Panc1 (cell line): ENCODE data around the gene DNER. TPM values are rescaled to one million over a fixed set of nuclear protein-coding genes. Genes with fewer than 3 reads are reported as not detected.

Experiments used
- ATAC-seq: fragments of 200-7000 bp; cut with Tn5 transposase; 2 replicates; pipeline ENCODE4 v1.9.1; 2020; ENCODE audit warnings: mild to moderate bottlenecking, moderate library complexity
- BruUV-seq: library from RNA; stranded (reverse); fragments of 400-500 nt; replicated peaks from 2 replicates; lab custom pipeline; 2021; lab: Mats Ljungman, UMichigan
- CTCF ChIA-PET: fragments of 300-600 bp; sonication (Branson Sonifier 250); formaldehyde crosslinking; loops from one replicate; lab custom pipeline; 2022; ENCODE audit warnings: antibody characterized with exemption; lab: Charles Lee
- POLR2A ChIA-PET: fragments of 300-600 bp; sonication (Branson Sonifier 250); formaldehyde crosslinking; loops from one replicate; lab custom pipeline; 2022; ENCODE audit warnings: antibody characterized with exemption; lab: Charles Lee
- DNase-seq: peaks from one replicate; pipeline ENCODE4 v3.0.0-alpha.2; 2010; ENCODE audit warnings: low read depth, low spot score
- H3K27ac ChIP-seq: 2 replicates; pipeline ENCODE4 v1.5.1; 2011; ENCODE audit warnings: mild to moderate bottlenecking, low read length, inconsistent platforms
- H3K27me3 ChIP-seq: fragments of 200-500 bp; sonication (Bioruptor generic); 2 replicates; pipeline ENCODE4 v1.6.0; 2014; ENCODE audit warnings: low read length, inconsistent platforms; ENCODE audit not compliant: control insufficient read depth, insufficient read depth
- H3K36me3 ChIP-seq: fragments of 200-500 bp; sonication (Bioruptor generic); 2 replicates; pipeline ENCODE4 v1.5.1; 2014; ENCODE audit warnings: inconsistent platforms, mild to moderate bottlenecking, low read length, moderate library complexity; ENCODE audit not compliant: control insufficient read depth, insufficient read depth
- H3K4me1 ChIP-seq: 2 replicates; pipeline ENCODE4 v1.5.1; 2011; ENCODE audit warnings: inconsistent platforms, mild to moderate bottlenecking, low read length, moderate library complexity; ENCODE audit not compliant: control insufficient read depth, insufficient read depth
- H3K4me3 ChIP-seq, 2 experiments: 2 replicates each; pipeline ENCODE4 v1.5.1; 2011 to 2012; ENCODE audit warnings: low read depth in 2 of 2, low read length in 2 of 2, mild to moderate bottlenecking in 2 of 2, inconsistent platforms in 1 of 2, moderate library complexity in 1 of 2
- H3K9me3 ChIP-seq: fragments of 200-500 bp; sonication (Bioruptor generic); 2 replicates; pipeline ENCODE4 v1.5.1; 2014; ENCODE audit warnings: low read depth, mild to moderate bottlenecking, inconsistent platforms, low read length, moderate library complexity; ENCODE audit not compliant: control insufficient read depth, insufficient read depth
- POLR2AphosphoS5 ChIP-seq: IDR thresholded peaks from 2 replicates; pipeline ENCODE4 v1.6.1; 2012; ENCODE audit warnings: mild to moderate bottlenecking, low read depth, low read length, moderate library complexity
- SIN3A ChIP-seq: IDR thresholded peaks from 2 replicates; pipeline ENCODE4 v1.6.1; 2012; ENCODE audit warnings: low read depth, mild to moderate bottlenecking, low read length, moderate library complexity, borderline replicate concordance; ENCODE audit not compliant: insufficient read depth
- TCF7L2 ChIP-seq: IDR thresholded peaks from 2 replicates; pipeline ENCODE4 v1.6.1; 2011; ENCODE audit warnings: mild to moderate bottlenecking, low read depth, low read length, inconsistent platforms
- in situ Hi-C: cut with HindIII; loops from 2 replicates; pipeline ENCODE4 v1.10.0; 2016; ENCODE audit warnings: low sequenced_read_pairs, low pct_unique_long_range_greater_than_20kb
- intact Hi-C: fragments of 100-400 bp; cut with micrococcal nuclease; formaldehyde crosslinking; loops from one replicate; pipeline ENCODE4 v1.10.0; 2022; ENCODE audit not compliant: unreplicated experiment
- total RNA-seq: library from RNA; stranded (reverse); gene quantifications from one replicate; pipeline ENCODE4 v1.2.1, GENCODE V29; 2021; ENCODE audit not compliant: unreplicated experiment
- TF ChIP-seq, protein P1 (sequence below), 2 experiments: IDR thresholded peaks; 2 replicates each; pipeline ENCODE4 v1.6.1; 2011 to 2012; ENCODE audit warnings: low read depth in 2 of 2, control low read depth in 1 of 2, low read length in 1 of 2, mild to moderate bottlenecking in 1 of 2, moderate library complexity in 1 of 2; ENCODE audit not compliant: insufficient read depth in 1 of 2
- TF ChIP-seq, protein P2 (sequence below): fragments of 450-650 bp; IDR thresholded peaks from 2 replicates; pipeline ENCODE4 v1.5.1; 2017; ENCODE audit warnings: mild to moderate bottlenecking

The DNER gene
- total RNA-seq, 1 experiment from 2014 or later: 0.31 TPM

DNA sequence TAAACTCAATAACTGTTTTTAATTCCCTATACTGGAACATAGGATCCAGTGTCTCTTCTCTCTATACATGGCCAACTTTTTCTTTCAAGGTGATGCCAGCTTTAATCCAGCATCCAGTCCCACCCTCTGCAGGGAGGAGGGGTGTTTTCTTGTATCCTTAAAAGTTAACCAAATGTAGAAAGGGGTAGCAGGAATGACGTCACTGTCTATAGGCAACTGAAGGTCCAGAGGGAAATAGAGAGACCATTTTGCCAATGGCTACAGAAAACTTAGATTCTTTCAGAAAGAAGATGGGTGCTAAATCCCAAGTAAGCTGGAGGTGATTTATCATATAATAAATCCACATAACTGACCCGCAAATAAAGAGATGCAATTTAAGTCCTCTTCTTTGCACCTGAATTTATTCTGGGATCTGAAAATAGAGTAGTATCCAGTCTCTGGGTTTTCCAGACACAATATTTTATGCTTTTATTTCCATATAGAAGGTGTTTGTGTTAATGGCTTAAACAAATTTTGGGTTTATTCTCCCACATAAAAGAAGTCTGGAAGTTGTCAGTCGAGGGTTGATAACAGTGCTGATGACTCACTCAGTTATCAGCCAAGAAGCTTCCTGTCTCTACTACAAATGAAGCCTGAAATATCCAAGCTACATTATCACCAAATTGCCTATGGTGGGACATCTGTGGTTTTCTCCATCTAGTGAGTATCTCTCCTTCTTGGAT, 5.7 kb upstream of the DNER start:
- no peak for ATAC-seq
- H3K9me3 ChIP-seq: no peaks in the 10 kb centered on the region
- DNase-seq: no peak
- no peak overlapping the region for H3K4me3 ChIP-seq
- intact Hi-C loops (loop anchor here (5.0 kb wide), 1 partner anchor 288 kb away; no protein-coding TSS in a partner anchor), in situ Hi-C loops (no loop called here)
- ChIA-PET POLR2A (no interaction called here), CTCF (no interaction called here)
- H3K36me3 ChIP-seq: no peaks in the 10 kb centered on the region
- peaks cover 22% of the 10 kb centered on the region for H3K27me3 ChIP-seq
- BruUV-seq: no TSS peak
- peaks cover 3% of the 10 kb centered on the region; the same call in 1 of the 2 replicates for H3K4me1 ChIP-seq
- no peak overlapping the region for H3K27ac ChIP-seq
- no peak for TF ChIP-seq POLR2AphosphoS5
- TF ChIP-seq TCF7L2: no peak
- TF ChIP-seq, protein P1, sequence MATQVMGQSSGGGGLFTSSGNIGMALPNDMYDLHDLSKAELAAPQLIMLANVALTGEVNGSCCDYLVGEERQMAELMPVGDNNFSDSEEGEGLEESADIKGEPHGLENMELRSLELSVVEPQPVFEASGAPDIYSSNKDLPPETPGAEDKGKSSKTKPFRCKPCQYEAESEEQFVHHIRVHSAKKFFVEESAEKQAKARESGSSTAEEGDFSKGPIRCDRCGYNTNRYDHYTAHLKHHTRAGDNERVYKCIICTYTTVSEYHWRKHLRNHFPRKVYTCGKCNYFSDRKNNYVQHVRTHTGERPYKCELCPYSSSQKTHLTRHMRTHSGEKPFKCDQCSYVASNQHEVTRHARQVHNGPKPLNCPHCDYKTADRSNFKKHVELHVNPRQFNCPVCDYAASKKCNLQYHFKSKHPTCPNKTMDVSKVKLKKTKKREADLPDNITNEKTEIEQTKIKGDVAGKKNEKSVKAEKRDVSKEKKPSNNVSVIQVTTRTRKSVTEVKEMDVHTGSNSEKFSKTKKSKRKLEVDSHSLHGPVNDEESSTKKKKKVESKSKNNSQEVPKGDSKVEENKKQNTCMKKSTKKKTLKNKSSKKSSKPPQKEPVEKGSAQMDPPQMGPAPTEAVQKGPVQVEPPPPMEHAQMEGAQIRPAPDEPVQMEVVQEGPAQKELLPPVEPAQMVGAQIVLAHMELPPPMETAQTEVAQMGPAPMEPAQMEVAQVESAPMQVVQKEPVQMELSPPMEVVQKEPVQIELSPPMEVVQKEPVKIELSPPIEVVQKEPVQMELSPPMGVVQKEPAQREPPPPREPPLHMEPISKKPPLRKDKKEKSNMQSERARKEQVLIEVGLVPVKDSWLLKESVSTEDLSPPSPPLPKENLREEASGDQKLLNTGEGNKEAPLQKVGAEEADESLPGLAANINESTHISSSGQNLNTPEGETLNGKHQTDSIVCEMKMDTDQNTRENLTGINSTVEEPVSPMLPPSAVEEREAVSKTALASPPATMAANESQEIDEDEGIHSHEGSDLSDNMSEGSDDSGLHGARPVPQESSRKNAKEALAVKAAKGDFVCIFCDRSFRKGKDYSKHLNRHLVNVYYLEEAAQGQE (IDR thresholded peaks at IDR 0.05; ENCODE audit: insufficient read depth in 1 of 2, low read depth in 2 of 2, low read length in 1 of 2): no peak
- TF ChIP-seq, protein P2, sequence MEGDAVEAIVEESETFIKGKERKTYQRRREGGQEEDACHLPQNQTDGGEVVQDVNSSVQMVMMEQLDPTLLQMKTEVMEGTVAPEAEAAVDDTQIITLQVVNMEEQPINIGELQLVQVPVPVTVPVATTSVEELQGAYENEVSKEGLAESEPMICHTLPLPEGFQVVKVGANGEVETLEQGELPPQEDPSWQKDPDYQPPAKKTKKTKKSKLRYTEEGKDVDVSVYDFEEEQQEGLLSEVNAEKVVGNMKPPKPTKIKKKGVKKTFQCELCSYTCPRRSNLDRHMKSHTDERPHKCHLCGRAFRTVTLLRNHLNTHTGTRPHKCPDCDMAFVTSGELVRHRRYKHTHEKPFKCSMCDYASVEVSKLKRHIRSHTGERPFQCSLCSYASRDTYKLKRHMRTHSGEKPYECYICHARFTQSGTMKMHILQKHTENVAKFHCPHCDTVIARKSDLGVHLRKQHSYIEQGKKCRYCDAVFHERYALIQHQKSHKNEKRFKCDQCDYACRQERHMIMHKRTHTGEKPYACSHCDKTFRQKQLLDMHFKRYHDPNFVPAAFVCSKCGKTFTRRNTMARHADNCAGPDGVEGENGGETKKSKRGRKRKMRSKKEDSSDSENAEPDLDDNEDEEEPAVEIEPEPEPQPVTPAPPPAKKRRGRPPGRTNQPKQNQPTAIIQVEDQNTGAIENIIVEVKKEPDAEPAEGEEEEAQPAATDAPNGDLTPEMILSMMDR: no peak
- TF ChIP-seq SIN3A: no peak

DNA sequence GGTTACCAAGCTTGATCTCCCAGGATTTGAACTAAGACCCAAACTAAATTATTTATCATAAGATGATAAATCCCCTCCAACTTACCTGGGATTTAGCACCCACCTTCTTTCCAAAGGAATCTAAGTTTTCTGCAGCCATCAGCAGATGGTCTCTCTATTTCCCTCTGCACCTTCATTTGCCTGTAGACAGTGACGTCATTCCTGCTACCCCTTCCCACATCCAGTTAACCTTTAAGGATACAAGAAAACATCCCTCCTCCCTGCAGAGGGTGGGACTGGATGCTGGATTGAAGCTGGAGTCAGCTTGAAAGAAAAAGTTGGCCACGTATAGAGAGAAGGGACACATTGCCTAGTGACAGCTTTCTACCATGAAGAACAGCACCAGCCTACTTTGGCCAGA, 3.7 kb upstream of the DNER start:
- ChIA-PET CTCF (no interaction called here), POLR2A (no interaction called here)
- Histone ChIP-seq H3K27ac (no peak overlapping the region), H3K4me3 (no peak overlapping the region), H3K36me3 (no peaks in the 10 kb centered on the region), H3K4me1 (peaks cover 4% of the 10 kb centered on the region; the same call in 1 of the 2 replicates), H3K9me3 (no peaks in the 10 kb centered on the region), H3K27me3 (peaks cover 23% of the 10 kb centered on the region)
- DNase-seq (no peak), ATAC-seq (no peak)
- BruUV-seq: no TSS peak
- TF ChIP-seq TCF7L2 (no peak), SIN3A (no peak), POLR2AphosphoS5 (no peak)
- TF ChIP-seq, protein P2: no peak
- TF ChIP-seq, protein P1 (IDR thresholded peaks at IDR 0.05; ENCODE audit: insufficient read depth in 1 of 2, low read depth in 2 of 2, low read length in 1 of 2): no peak
- in situ Hi-C loops: no loop called here
- intact Hi-C loops: loop anchor here (5.0 kb wide), 1 partner anchor 286 kb away; no protein-coding TSS in a partner anchor
